Endothelial cell of umbilical vein (primary cell): ENCODE results near the gene SH3TC1. TPM values are rescaled to one million over a fixed set of nuclear protein-coding genes. Genes with fewer than 3 reads are reported as not detected.

ENCODE experiments used
- BruUV-seq: library from RNA; stranded (reverse); fragments of 400-500 nt; replicated peaks from 2 replicates; lab custom pipeline; 2021; lab: Mats Ljungman, UMichigan
- CTCF ChIA-PET: fragments of 300-600, 350-600 bp; sonication (Branson Sonifier 250); formaldehyde crosslinking; loops from one replicate; lab custom pipeline; 2021; ENCODE audit warnings: antibody characterized with exemption, inconsistent platforms; lab: Charles Lee
- POLR2A ChIA-PET: fragments of 300-600, 350-600 bp; sonication (Branson Sonifier 250); formaldehyde crosslinking; loops from one replicate; lab custom pipeline; 2021; ENCODE audit warnings: antibody characterized with exemption, inconsistent platforms; lab: Charles Lee
- DNase-seq: peaks from one replicate; pipeline ENCODE4 v3.0.0-alpha.2; 2011; ENCODE audit warnings: low read depth, low spot score
- FAIRE-seq: peaks from 2 replicates; lab custom pipeline; 2011; peaks lifted over from hg19 to GRCh38; lab: Jason Lieb, UNC
- H2AFZ ChIP-seq: 2 replicates; pipeline ENCODE4 v1.6.0; 2012; ENCODE audit warnings: low read depth, low read length, control low read depth, inconsistent platforms
- H3K27ac ChIP-seq: 2 replicates; pipeline ENCODE4 v1.5.1; 2011; ENCODE audit warnings: low read depth, mild to moderate bottlenecking, control low read depth, low read length, moderate library complexity; ENCODE audit not compliant: insufficient read depth
- H3K27me3 ChIP-seq, 2 experiments: 2 replicates each; pipeline versions ENCODE4 v1.6.0 to v1.6.1; 2011; ENCODE audit warnings: low read length in 2 of 2, mixed read lengths in 1 of 2; ENCODE audit not compliant: control insufficient read depth in 2 of 2, insufficient read depth in 2 of 2
- H3K36me3 ChIP-seq, 2 experiments: 2 replicates in 1 of 2; 3 replicates in 1 of 2; pipeline ENCODE4 v1.5.1; 2011; ENCODE audit warnings: low read length in 2 of 2, mild to moderate bottlenecking in 1 of 2, moderate library complexity in 1 of 2; ENCODE audit not compliant: control insufficient read depth in 2 of 2, insufficient read depth in 2 of 2; ENCODE audit errors: extremely low read depth in 1 of 2
- H3K4me1 ChIP-seq: 3 replicates; pipeline ENCODE4 v1.5.1; 2011; ENCODE audit warnings: mild to moderate bottlenecking, low read length; ENCODE audit not compliant: control insufficient read depth, insufficient read depth; ENCODE audit errors: extremely low read depth
- H3K4me2 ChIP-seq: 2 replicates; pipeline ENCODE4 v1.6.1; 2011; ENCODE audit warnings: low read length, control low read depth, mixed read lengths; ENCODE audit not compliant: insufficient read depth
- H3K4me3 ChIP-seq, 3 experiments: fragments of 200-600 bp in 1 of 3; sonication (generic), shearing (Covaris generic) in 1 of 3; replicated peaks in 1 of 3; 2 replicates each; pipeline ENCODE4 v1.5.1; 2011 to 2016; ENCODE audit warnings: control low read depth in 3 of 3, low read length in 3 of 3, mild to moderate bottlenecking in 2 of 3, inconsistent platforms in 1 of 3, low read depth in 1 of 3, moderate library complexity in 1 of 3; ENCODE audit not compliant: insufficient read depth in 1 of 3
- H3K79me2 ChIP-seq: 2 replicates; pipeline ENCODE4 v1.6.0; 2012; ENCODE audit warnings: low read length, inconsistent platforms; ENCODE audit not compliant: control insufficient read depth, insufficient read depth
- H3K9ac ChIP-seq: replicated peaks from 2 replicates; pipeline ENCODE3; 2011; ENCODE audit warnings: low read length, control low read depth; ENCODE audit not compliant: insufficient read depth; ENCODE audit errors: extremely low read depth
- H3K9me1 ChIP-seq: replicated peaks from 3 replicates; pipeline ENCODE4 v1.6.0; 2011; ENCODE audit warnings: mild to moderate bottlenecking, low read length; ENCODE audit not compliant: control insufficient read depth, insufficient read depth; ENCODE audit errors: extremely low read depth
- H3K9me3 ChIP-seq: replicated peaks from 2 replicates; pipeline ENCODE4 v1.5.1; 2012; ENCODE audit warnings: low read length, inconsistent platforms; ENCODE audit not compliant: control insufficient read depth, insufficient read depth
- H4K20me1 ChIP-seq: replicated peaks from 2 replicates; pipeline ENCODE3; 2011; ENCODE audit warnings: mild to moderate bottlenecking, low read length; ENCODE audit not compliant: control insufficient read depth, insufficient read depth; ENCODE audit errors: extremely low read depth
- EZH2 ChIP-seq: IDR thresholded peaks from 2 replicates; pipeline ENCODE4 v1.6.1; 2012; ENCODE audit warnings: borderline replicate concordance, low read depth, mild to moderate bottlenecking, moderate library complexity, low read length, inconsistent platforms; ENCODE audit not compliant: severe bottlenecking
- FOS ChIP-seq: IDR thresholded peaks from 2 replicates; pipeline ENCODE4 v1.6.1; 2011; ENCODE audit warnings: mild to moderate bottlenecking, low read length, moderate library complexity, borderline replicate concordance; ENCODE audit not compliant: insufficient read depth
- GATA2 ChIP-seq: IDR thresholded peaks from 2 replicates; pipeline ENCODE4 v1.7.0; 2011; ENCODE audit warnings: low read depth, mild to moderate bottlenecking, moderate library complexity, mixed read lengths, low read length; ENCODE audit not compliant: insufficient read length, insufficient read depth
- JUN ChIP-seq: IDR thresholded peaks from 2 replicates; pipeline ENCODE4 v1.6.1; 2011; ENCODE audit warnings: borderline replicate concordance, low read depth; ENCODE audit not compliant: insufficient read length, insufficient read depth
- POLR2A ChIP-seq: IDR thresholded peaks from 2 replicates; pipeline ENCODE4 v1.6.1; 2012; ENCODE audit warnings: low read depth, mild to moderate bottlenecking, control low read depth, low read length
- POLR2AphosphoS5 ChIP-seq: IDR thresholded peaks from 2 replicates; pipeline ENCODE4 v1.6.1; 2012; ENCODE audit warnings: low read depth, mild to moderate bottlenecking, control low read depth, low read length, moderate library complexity; ENCODE audit not compliant: insufficient read depth
- dilution Hi-C: fragments of 300-500 bp; cut with MboI; formaldehyde crosslinking; loops from one replicate; pipeline ENCODE4 v1.15.0; 2019; ENCODE audit warnings: low sequenced_read_pairs; ENCODE audit not compliant: extremely low pct_ligation_motif_present
- intact Hi-C: fragments of 100-400 bp; cut with micrococcal nuclease; formaldehyde crosslinking; loops from one replicate; pipeline ENCODE4 v1.10.0; 2022
- polyA plus RNA-seq, 4 experiments: library from polyadenylated mRNA; depleted of rRNA in 3 of 4; stranded (reverse) in 3 of 4; unstranded in 1 of 4; fragments of >200 nt; gene quantifications; 2 replicates each; pipeline versions ENCODE4 v1.2.1 to v1.2.3, GENCODE V29; 2011 to 2012; ENCODE audit warnings: missing spikeins in 1 of 4
- total RNA-seq: library from RNA; stranded (reverse); gene quantifications from 2 replicates; pipeline ENCODE4 v1.2.3, GENCODE V29; 2021
- TF ChIP-seq, protein P1 (sequence below): IDR thresholded peaks from 2 replicates; pipeline ENCODE4 v1.6.1; 2011; ENCODE audit not compliant: insufficient read depth, insufficient read length
- TF ChIP-seq, protein P2 (sequence below), 2 donors: IDR thresholded peaks; 1 replicate in 1 of 2; 2 replicates in 1 of 2; pipeline ENCODE4 v1.5.1; 2011; ENCODE audit warnings: low read length in 2 of 2, mild to moderate bottlenecking in 2 of 2, moderate library complexity in 2 of 2, control low read depth in 1 of 2, inconsistent platforms in 1 of 2, low read depth in 1 of 2; ENCODE audit not compliant: insufficient read depth in 1 of 2; ENCODE audit errors: extremely low read depth in 1 of 2

SH3TC1 gene
- total and polyA plus RNA-seq, 2 donors (not counting 3 experiments of a cell fraction or from before 2014, with no cell fraction given) = 96.5 to 192 TPM

DNA sequence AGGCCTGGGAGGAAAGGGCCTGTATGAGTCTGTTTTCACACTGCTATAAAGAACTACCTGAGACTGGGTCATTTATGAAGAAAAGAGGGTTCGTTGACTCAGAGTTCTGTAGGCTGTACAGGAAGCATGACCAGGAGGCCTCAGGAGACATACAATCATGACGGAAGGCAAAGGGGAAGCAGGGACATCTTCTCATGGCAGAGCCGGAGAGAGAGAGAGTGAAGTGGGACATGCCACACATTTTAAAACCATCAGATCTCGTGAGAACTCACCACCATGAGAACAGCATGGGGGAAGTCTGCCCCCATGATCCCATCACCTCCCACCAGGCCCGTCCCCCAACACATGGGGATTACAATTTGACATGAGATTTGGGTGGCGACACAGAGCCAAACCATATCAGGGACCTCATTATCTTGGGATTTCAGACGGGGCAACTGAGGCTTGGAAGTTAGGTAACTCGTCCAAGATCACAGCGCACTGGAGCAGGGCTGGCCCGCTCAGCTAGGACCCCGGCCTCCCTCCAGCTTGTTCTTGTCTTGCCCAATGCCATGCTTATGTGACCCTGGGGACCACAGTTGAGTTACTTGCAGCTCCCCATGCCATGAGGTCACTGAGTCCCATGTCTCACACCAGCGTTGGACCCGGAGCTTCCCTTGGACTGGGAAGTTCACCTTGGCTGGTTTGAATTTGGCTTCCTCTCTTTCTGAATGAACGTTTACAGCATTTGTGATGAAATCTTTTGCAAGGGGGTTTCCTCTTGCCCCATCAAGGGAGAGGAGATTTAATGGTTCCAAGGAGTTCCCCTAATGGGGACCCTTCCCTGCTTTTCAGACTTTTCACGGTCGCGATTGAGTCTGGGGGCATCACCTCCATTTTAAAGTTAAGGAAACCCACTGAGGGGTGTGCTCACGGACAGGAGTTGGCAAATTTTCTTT lies 88.5 kb downstream of the SH3TC1 start:
- ChIA-PET POLR2A (no interaction called here), CTCF (no interaction called here)
- intact Hi-C loops (no loop called here), dilution Hi-C loops (no loop called here)
- Histone ChIP-seq H2AFZ (no peak overlapping the region), H3K79me2 (no peaks in the 10 kb centered on the region), H3K27ac (no peak overlapping the region), H3K9me1 (no peaks in the 10 kb centered on the region), H3K36me3 (no peaks in the 10 kb centered on the region), H3K4me2 (no peak overlapping the region), H3K9me3 (no peaks in the 10 kb centered on the region), H3K4me3 (no peak overlapping the region), H3K9ac (no peak overlapping the region), H3K4me1 (no peaks in the 10 kb centered on the region), H4K20me1 (no peaks in the 10 kb centered on the region), H3K27me3 (no peaks in the 10 kb centered on the region)
- FAIRE-seq (no peak), DNase-seq (no peak)
- TF ChIP-seq GATA2 (no peak), POLR2AphosphoS5 (no peak), POLR2A (no peak), EZH2 (no peak), JUN (no peak), FOS (no peak)
- TF ChIP-seq, protein P1, sequence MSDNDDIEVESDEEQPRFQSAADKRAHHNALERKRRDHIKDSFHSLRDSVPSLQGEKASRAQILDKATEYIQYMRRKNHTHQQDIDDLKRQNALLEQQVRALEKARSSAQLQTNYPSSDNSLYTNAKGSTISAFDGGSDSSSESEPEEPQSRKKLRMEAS = no peak
- TF ChIP-seq, protein P2, sequence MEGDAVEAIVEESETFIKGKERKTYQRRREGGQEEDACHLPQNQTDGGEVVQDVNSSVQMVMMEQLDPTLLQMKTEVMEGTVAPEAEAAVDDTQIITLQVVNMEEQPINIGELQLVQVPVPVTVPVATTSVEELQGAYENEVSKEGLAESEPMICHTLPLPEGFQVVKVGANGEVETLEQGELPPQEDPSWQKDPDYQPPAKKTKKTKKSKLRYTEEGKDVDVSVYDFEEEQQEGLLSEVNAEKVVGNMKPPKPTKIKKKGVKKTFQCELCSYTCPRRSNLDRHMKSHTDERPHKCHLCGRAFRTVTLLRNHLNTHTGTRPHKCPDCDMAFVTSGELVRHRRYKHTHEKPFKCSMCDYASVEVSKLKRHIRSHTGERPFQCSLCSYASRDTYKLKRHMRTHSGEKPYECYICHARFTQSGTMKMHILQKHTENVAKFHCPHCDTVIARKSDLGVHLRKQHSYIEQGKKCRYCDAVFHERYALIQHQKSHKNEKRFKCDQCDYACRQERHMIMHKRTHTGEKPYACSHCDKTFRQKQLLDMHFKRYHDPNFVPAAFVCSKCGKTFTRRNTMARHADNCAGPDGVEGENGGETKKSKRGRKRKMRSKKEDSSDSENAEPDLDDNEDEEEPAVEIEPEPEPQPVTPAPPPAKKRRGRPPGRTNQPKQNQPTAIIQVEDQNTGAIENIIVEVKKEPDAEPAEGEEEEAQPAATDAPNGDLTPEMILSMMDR (IDR thresholded peaks at IDR 0.05; ENCODE audit: extremely low read depth in 1 of 2, insufficient read depth in 1 of 2, low read depth in 1 of 2, low read length in 2 of 2) = no peak
- BruUV-seq = no TSS peak
